Measurements from ENCODE around the gene HOXD12.

HOXD12 gene

GRCh38 chr2:176115883-176116813 lies 16.6 kb downstream of the HOXD12 start, which contains the start of gene HOXD10:
Gene HOXD10, plus strand, starts transcription at chr2:176116778. Its CDS starts 56 bp downstream, at chr2:176116834.
- Histone ChIP-seq H3K9me3 (ENCODE audit: insufficient read depth, low read length) (peaks cover 10% of the 10 kb centered on the region; the same call in 1 of the 2 replicates), H3K9ac (ENCODE audit: insufficient read length, low read depth) (no peak within 1 kb of the TSS), H3K4me1 (ENCODE audit: insufficient read depth, insufficient read length) (peaks cover 2% of the 10 kb centered on the region), H3K36me3 (ENCODE audit: insufficient read depth, insufficient read length, low read length) (peaks cover 15% of the 10 kb centered on the region), H3K4me3 (ENCODE audit: insufficient read length, low read depth) (peak within 1 kb of the TSS; percentile 15), H3K27me3 (ENCODE audit: insufficient read depth, insufficient read length) (peaks cover 99% of the 10 kb centered on the region)
- DNase-seq (ENCODE audit: low read depth, low spot score), result no peak
- TF ChIP-seq ZNF274 (IDR thresholded peaks at IDR 0.05; ENCODE audit: low read depth, low read length), result no peak
- TF ChIP-seq SUZ12 (IDR thresholded peaks at IDR 0.05; ENCODE audit: extremely low read depth, insufficient read depth, insufficient read length), result no peak
- no peak for TF ChIP-seq YY1 (IDR thresholded peaks at IDR 0.05; ENCODE audit: insufficient read depth, insufficient read length)

GRCh38 chr2:176117162-176117822 lies 17.7 kb downstream of the HOXD12 start:
- Histone ChIP-seq H3K4me3 (ENCODE audit: insufficient read length, low read depth) (no peak overlapping the region), H3K4me1 (ENCODE audit: insufficient read depth, insufficient read length) (peaks cover 5% of the 10 kb centered on the region), H3K27me3 (ENCODE audit: insufficient read depth, insufficient read length) (peaks cover 99% of the 10 kb centered on the region), H3K36me3 (ENCODE audit: insufficient read depth, insufficient read length, low read length) (peaks cover 9% of the 10 kb centered on the region), H3K9ac (ENCODE audit: insufficient read length, low read depth) (no peak overlapping the region), H3K9me3 (ENCODE audit: insufficient read depth, low read length) (peaks cover 10% of the 10 kb centered on the region; the same call in 1 of the 2 replicates)
- DNase-seq (ENCODE audit: low read depth, low spot score), result no peak
- TF ChIP-seq ZNF274 (IDR thresholded peaks at IDR 0.05; ENCODE audit: low read depth, low read length), result no peak
- no peak for TF ChIP-seq SUZ12 (IDR thresholded peaks at IDR 0.05; ENCODE audit: extremely low read depth, insufficient read depth, insufficient read length)
- no peak for TF ChIP-seq YY1 (IDR thresholded peaks at IDR 0.05; ENCODE audit: insufficient read depth, insufficient read length)

- DNase-seq (ENCODE audit: low read depth, low spot score), result no peak
- Histone ChIP-seq H3K27me3 (ENCODE audit: insufficient read depth, insufficient read length) (peaks cover 99% of the 10 kb centered on the region), H3K9me3 (ENCODE audit: insufficient read depth, low read length) (peaks cover 10% of the 10 kb centered on the region; the same call in 1 of the 2 replicates), H3K36me3 (ENCODE audit: insufficient read depth, insufficient read length, low read length) (peaks cover 9% of the 10 kb centered on the region), H3K4me3 (ENCODE audit: insufficient read length, low read depth) (no peak overlapping the region), H3K4me1 (ENCODE audit: insufficient read depth, insufficient read length) (peaks cover 5% of the 10 kb centered on the region), H3K9ac (ENCODE audit: insufficient read length, low read depth) (no peak overlapping the region)
- TF ChIP-seq SUZ12 (IDR thresholded peaks at IDR 0.05; ENCODE audit: extremely low read depth, insufficient read depth, insufficient read length) (no peak), ZNF274 (IDR thresholded peaks at IDR 0.05; ENCODE audit: low read depth, low read length) (no peak), YY1 (IDR thresholded peaks at IDR 0.05; ENCODE audit: insufficient read depth, insufficient read length) (no peak)
These were observed 18.3 kb downstream of the HOXD12 start for GRCh38 chr2:176117823-176118371.

- TF ChIP-seq ZNF274 (IDR thresholded peaks at IDR 0.05; ENCODE audit: low read depth, low read length), result no peak
- TF ChIP-seq SUZ12 (IDR thresholded peaks at IDR 0.05; ENCODE audit: extremely low read depth, insufficient read depth, insufficient read length), result no peak
- no peak for TF ChIP-seq YY1 (IDR thresholded peaks at IDR 0.05; ENCODE audit: insufficient read depth, insufficient read length)
These were observed 19.2 kb downstream of the HOXD12 start for GRCh38 chr2:176118601-176119339.

GRCh38 chr2:176120364-176121189 lies 21.0 kb downstream of the HOXD12 start:
- no peak overlapping the region for H3K9ac ChIP-seq (ENCODE audit: insufficient read length, low read depth)
- peaks cover 99% of the 10 kb centered on the region for H3K27me3 ChIP-seq (ENCODE audit: insufficient read depth, insufficient read length)
- H3K4me1 ChIP-seq (ENCODE audit: insufficient read depth, insufficient read length), result peaks cover 5% of the 10 kb centered on the region
- H3K36me3 ChIP-seq (ENCODE audit: insufficient read depth, insufficient read length, low read length), result peaks cover 9% of the 10 kb centered on the region
- TF ChIP-seq SUZ12 (IDR thresholded peaks at IDR 0.05; ENCODE audit: extremely low read depth, insufficient read depth, insufficient read length), result no peak
- no peak for TF ChIP-seq ZNF274 (IDR thresholded peaks at IDR 0.05; ENCODE audit: low read depth, low read length)
- TF ChIP-seq YY1 (IDR thresholded peaks at IDR 0.05; ENCODE audit: insufficient read depth, insufficient read length), result no peak
- H3K9me3 ChIP-seq (ENCODE audit: insufficient read depth, low read length), result peaks cover 10% of the 10 kb centered on the region; the same call in 1 of the 2 replicates
- DNase-seq (ENCODE audit: low read depth, low spot score), result no peak
- no peak overlapping the region for H3K4me3 ChIP-seq (ENCODE audit: insufficient read length, low read depth)

More at GRCh38 chr2:176118601-176119339, 19.2 kb downstream of the HOXD12 start:
- H3K9ac ChIP-seq (ENCODE audit: insufficient read length, low read depth), result peak overlapping the region; percentile 36
- H3K27me3 ChIP-seq (ENCODE audit: insufficient read depth, insufficient read length), result peaks cover 99% of the 10 kb centered on the region
- no peak overlapping the region for H3K4me3 ChIP-seq (ENCODE audit: insufficient read length, low read depth)
- H3K4me1 ChIP-seq (ENCODE audit: insufficient read depth, insufficient read length), result peaks cover 5% of the 10 kb centered on the region
- no peak for DNase-seq (ENCODE audit: low read depth, low spot score)
- peaks cover 10% of the 10 kb centered on the region; the same call in 1 of the 2 replicates for H3K9me3 ChIP-seq (ENCODE audit: insufficient read depth, low read length)
- H3K36me3 ChIP-seq (ENCODE audit: insufficient read depth, insufficient read length, low read length), result peaks cover 9% of the 10 kb centered on the region

All from NT2/D1 (cell line).